ENCODE measurements around the gene PAX2.

- TF ChIP-seq, protein P1, sequence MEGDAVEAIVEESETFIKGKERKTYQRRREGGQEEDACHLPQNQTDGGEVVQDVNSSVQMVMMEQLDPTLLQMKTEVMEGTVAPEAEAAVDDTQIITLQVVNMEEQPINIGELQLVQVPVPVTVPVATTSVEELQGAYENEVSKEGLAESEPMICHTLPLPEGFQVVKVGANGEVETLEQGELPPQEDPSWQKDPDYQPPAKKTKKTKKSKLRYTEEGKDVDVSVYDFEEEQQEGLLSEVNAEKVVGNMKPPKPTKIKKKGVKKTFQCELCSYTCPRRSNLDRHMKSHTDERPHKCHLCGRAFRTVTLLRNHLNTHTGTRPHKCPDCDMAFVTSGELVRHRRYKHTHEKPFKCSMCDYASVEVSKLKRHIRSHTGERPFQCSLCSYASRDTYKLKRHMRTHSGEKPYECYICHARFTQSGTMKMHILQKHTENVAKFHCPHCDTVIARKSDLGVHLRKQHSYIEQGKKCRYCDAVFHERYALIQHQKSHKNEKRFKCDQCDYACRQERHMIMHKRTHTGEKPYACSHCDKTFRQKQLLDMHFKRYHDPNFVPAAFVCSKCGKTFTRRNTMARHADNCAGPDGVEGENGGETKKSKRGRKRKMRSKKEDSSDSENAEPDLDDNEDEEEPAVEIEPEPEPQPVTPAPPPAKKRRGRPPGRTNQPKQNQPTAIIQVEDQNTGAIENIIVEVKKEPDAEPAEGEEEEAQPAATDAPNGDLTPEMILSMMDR (conservative IDR thresholded peaks at IDR 0.05; ENCODE audit: low read depth, low read length), result no peak
- TF ChIP-seq EZH2 (IDR thresholded peaks at IDR 0.05; ENCODE audit: borderline replicate concordance, low read depth, low read length, poor library complexity, severe bottlenecking), result no peak
These were observed 81.2 kb downstream of the PAX2 start for GRCh38 chr10:100826661-100826982.
